Fibroblast of skin of back (primary cell): Measurements from ENCODE around the gene POLE4.

Experiments
- DNase-seq: peaks from one replicate; pipeline ENCODE4 v3.0.0-alpha.2; 2013

The POLE4 gene

GRCh38 chr2:74941284-74941683 lies 17.2 kb upstream of the POLE4 start:
- DNase-seq, result no peak

DNA sequence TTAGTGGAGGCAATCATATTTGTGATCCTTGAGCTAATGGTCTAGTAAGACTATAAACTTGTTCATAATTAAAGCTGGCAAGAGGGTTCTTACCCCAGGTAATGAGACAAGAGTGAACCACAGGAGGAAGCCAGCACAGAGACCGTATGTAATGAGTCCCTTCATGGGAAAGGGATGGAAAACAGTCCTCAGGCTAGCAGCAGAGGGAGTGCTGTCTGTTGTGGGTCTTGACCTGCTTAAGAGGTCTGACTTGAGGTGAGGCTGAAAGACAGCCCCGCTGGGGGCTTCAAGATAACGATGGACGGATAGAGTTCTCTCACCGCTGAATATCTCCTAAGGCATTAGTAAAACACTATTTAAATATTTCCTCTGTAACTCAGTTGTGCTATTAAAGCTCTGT lies 16.2 kb upstream of the POLE4 start:
- no peak for DNase-seq

- peak; percentile 70 for DNase-seq
These were observed 13.3 kb upstream of the POLE4 start for GRCh38 chr2:74944987-74945787.

DNA sequence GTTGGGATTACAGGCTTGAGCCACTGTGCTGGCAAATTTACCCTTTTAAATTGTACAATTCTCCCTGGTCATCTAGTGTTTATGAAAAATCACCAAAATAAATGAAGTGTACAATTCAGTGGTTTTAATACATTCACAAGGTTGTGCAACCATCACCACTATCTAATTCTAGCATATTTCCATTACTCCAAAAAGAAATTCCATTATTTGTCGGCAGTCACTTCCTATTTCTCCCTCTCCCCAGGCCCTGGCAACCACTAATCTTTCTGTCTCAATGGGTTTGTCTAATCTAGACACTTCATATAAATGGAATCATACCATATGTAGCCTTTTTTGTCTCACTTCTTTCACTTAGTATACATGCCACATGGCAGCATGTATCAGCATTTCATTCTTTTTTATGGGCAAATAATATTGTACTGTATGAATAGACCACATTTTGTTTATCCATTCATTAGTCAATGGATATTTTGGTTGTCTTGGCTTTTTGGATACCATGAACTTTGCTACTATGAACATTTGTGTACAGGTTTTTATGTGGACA lies 12.6 kb upstream of the POLE4 start:
- no peak for DNase-seq

DNA sequence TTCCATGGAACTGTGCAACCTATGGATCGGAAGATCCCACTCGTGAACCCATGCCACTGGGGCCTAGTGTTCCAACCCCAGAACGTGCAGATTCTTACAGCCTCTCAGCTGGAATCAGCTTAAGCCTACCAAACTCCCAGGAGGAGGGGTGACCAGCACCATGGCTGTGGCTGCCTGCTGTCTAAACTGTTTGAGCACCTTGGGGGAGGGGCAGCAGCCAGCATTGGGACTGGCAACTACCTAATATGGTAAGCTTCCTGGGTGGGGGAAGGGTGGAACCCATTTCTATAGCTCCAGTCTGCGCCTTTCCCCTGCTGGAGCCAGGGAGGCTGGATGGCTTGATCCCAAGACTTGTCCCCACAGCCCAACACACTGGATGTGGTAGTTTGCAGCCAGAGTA lies 10.7 kb upstream of the POLE4 start:
- no peak for DNase-seq

DNA sequence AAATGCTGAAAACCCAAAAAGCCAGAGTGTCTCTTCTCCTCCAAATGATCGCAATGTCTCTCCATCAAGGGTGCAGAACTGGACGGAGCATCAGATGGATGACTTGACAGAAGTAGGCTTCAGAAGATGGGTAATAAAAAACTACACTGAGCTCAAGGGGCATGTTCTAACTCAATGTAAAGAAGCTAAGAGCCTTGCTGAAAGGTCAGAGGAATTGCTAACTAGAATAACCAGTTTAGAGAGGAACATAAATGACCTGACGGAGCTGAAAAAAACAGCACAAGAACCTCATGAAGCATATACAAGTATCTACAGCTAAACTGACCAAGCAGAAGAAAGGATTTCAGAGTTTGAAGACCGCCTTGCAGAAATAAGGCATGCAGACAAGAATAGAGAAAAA lies 9.7 kb upstream of the POLE4 start:
- no peak for DNase-seq

DNA sequence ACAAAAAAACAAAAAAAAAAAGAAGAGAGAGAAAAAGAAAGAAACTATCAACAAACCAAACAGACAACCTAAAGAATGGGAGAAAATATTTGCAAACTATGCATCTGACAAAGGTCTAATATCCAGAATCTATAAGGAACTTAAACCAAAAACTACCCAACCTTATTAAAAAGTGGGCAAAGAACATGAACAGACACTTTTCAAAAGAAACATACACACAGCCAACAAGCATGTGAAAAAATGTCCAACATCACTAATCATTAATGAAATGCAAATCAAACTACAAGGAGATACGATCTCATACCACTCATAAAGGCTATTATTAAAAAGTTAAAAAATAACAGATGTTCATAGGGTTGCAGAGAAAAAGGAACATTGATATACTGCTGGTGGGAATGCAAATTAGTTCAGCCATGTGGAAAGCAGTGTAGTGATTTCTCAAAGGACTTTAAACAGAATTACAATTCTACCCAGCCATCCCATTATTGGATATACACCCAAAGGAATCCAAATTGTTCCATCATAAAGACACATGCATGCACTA lies 7.2 kb upstream of the POLE4 start:
- DNase-seq, result no peak

DNA sequence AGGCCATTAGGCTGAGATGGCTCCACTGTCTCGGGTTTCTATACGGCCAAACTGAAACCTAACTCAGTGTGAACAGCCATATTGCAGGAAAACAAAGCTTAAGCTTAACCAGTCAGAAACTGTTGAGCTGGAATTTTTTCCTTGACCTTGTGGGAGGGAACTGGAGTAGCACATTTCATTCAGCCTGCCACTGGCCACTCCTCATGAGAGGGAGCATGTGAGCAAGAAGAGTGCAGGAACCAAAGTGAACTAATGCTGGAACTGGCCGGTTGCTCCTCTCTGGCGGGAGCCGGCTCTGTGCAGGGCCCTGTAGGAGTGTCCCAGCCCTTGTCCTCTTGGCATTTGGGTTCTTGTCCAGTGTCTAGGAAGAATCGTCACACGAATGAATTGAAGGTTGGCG lies 5.9 kb upstream of the POLE4 start:
- DNase-seq, result no peak

GRCh38 chr2:74953796-74954499 lies 4.5 kb upstream of the POLE4 start:
- no peak for DNase-seq

DNA sequence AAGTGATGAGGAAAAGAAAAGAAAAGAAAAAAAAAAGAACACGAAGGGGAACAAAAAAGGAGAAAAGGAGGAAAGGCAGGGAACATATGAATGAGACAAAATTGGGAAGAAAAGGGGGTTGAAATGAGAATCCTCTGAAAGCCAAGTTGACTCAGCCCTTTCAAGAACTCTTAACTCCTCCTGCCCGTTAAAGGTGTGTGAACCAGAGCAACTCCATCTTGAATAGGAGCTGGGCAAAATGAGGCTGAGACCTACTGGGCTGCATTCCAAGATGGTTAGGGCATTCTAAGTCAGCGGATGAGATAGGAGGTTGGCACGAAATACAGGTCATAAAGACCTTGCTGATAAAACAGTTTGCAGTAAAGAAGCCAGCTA lies 4.0 kb upstream of the POLE4 start:
- no peak for DNase-seq

- no peak for DNase-seq
These were observed 563 bp upstream of the POLE4 start for GRCh38 chr2:74957886-74958273.

GRCh38 chr2:74959106-74959751 lies 786 bp downstream of the POLE4 start:
- no peak for DNase-seq

- no peak for DNase-seq
These were observed 8.4 kb downstream of the POLE4 start for GRCh38 chr2:74966887-74967286.

GRCh38 chr2:74975016-74975415 lies 16.6 kb downstream of the POLE4 start:
- no peak for DNase-seq

DNA sequence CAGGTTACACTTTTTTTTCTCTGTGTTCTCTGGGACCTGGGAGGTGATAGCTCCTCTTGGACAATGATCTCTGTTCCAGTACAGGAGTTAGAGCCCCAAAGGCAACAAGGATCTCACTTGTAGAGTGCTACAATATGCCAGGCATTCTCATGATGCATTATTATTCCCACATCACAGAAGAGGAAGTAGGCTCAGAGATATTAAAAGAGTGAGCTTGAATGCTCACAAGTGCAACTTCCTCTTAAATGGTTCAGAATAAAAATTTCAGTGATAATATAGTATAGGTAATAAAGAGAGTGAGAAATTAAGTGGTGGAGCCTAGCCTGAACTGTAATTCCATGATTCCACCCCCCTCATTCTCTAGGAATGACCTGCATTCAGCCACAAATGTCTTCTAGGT lies 21.4 kb downstream of the POLE4 start:
- DNase-seq, result no peak

- DNase-seq, result peak; percentile 21
These were observed 24.1 kb downstream of the POLE4 start for GRCh38 chr2:74982577-74982976.

DNA sequence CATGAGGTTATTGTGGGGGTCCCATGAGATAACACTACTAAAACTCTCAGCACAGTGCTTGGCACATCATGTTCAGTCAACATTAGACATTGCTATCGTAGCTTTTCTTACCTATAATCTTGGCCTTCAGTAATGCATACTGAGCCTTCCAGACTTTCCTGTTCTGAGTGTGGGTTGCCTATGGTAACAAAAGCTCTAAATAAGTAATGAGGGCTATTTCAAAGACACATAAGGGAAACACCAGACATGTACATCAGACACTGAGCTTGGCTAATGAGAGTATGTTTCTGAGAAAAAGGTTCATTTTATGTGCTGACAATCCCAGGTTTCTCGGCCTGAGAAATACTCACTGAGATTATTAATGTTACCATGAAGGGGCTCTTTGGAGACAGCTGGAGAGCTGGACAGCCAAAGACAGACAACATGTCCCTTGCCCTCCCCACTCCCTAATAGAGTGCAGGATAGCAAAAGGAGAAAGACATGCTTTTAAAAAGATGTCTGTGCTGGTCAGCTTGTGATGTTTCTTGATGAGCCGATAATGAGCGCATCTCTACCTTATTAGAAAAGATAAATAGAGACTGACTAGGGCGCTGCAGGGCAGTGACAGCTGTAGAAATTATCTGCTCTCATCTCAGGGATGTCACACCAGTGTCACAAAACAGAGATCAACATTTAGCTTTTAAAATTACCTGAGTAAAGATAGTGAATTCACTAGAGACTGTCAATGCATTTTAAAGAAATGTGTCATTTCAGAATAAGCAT lies 25.4 kb downstream of the POLE4 start:
- no peak for DNase-seq

DNA sequence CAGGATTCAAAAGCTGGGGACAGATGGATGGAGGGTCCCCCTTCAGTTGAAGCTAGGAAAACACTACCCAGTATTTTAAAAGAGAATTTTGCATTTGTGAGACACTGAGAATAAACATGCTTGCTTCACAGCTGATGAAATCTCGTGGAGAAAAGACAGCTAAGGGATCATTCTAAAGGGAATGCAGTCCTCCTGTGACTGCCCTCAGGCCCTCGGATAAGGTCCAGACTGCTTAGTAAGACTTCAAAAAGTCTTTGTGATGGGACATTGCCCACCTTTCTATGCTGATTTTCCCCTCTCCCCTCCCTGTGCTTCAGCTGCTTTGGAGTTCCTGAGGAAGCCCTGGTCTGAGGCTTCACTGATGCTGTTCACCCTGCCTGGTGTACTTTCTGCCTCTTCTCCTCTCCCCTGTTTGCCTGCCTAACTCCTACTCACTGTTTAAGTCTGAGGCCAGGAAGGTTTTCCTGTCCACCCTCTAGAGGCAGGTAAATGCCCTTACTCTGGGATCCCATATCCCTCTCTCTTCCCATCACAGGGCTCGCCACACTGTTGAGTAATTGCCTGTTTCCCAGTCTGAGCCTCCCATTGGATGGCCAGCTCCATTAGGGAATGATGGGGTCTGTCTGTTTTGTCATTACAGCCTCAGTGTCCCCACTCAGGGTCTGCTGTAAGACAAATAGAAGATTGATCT lies 26.6 kb downstream of the POLE4 start:
- no peak for DNase-seq

- no peak for DNase-seq
These were observed 27.7 kb downstream of the POLE4 start for GRCh38 chr2:74985978-74986609.

GRCh38 chr2:74991977-74992376 lies 33.5 kb downstream of the POLE4 start:
- peak; percentile 33 for DNase-seq

- DNase-seq, result no peak
These were observed 41.0 kb downstream of the POLE4 start for GRCh38 chr2:74999468-74999867.
